ENCODE measurements around the gene ADAMTSL5. TPM values are rescaled to one million over a fixed set of nuclear protein-coding genes. Genes with fewer than 3 reads are reported as not detected.
A peak's percentile ranks its signal among the peaks of the same experiment; 100 is the strongest.

ADAMTSL5 gene
- total and polyA plus RNA-seq, 2 of the 13 experiments (the other 11 are each of a cell fraction or from before 2014, with no cell fraction given), result 0.60 to 2.7 TPM

DNA sequence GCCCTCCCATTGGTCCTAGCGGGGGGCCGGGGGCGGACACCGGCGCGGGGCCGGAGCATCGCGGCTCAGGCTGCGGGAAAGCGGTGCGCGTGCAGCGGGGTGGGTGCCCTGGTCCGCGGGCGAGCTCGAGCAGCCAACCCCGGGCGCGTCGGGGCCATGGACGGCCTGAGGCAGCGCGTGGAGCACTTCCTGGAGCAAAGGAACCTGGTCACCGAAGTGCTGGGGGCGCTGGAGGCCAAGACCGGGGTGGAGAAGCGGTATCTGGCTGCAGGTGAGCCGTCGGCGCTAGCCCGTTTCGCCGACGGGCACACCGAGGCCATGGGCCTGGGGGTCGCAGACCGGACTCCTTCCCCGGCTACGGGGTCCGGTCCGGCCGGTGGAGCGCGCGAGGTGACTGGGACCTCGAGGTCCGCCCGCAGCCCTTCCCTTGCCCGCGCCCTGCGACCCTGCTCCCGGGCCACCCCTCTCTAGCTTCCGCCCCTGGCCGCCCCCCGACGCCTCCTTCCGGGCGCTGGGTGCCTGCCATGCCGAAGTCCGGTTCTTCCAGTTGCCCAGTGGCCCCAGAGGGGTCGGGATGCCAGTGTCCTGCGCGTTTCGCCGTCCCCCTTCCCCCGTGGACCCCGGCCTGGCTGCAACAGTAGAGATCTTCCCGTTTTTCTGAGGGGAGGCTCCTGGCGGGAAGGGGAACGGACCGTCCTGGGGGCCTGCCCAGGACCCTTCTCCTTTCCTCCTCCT lies 21.5 kb downstream of the ADAMTSL5 start, which contains the start of gene REEP6 (continued):
- TF ChIP-seq ZNF432 (CRISPR knock-in tag; IDR thresholded peaks at IDR 0.05; ENCODE audit: borderline replicate concordance), result no peak
- TF ChIP-seq, protein P1, sequence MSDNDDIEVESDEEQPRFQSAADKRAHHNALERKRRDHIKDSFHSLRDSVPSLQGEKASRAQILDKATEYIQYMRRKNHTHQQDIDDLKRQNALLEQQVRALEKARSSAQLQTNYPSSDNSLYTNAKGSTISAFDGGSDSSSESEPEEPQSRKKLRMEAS (IDR thresholded peaks at IDR 0.05), result peak; percentile 82
- TF ChIP-seq, protein P2, sequence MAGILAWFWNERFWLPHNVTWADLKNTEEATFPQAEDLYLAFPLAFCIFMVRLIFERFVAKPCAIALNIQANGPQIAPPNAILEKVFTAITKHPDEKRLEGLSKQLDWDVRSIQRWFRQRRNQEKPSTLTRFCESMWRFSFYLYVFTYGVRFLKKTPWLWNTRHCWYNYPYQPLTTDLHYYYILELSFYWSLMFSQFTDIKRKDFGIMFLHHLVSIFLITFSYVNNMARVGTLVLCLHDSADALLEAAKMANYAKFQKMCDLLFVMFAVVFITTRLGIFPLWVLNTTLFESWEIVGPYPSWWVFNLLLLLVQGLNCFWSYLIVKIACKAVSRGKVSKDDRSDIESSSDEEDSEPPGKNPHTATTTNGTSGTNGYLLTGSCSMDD (CRISPR knock-in tag; IDR thresholded peaks at IDR 0.05), result no peak
- peak; percentile 91; the same call in 1 of the 2 replicates for TF ChIP-seq ZNF589 (CRISPR knock-in tag; conservative IDR thresholded peaks at IDR 0.05)
- TF ChIP-seq BRD4 (CRISPR knock-in tag; IDR thresholded peaks at IDR 0.05), result peak; percentile 43; the same call in 1 of the 2 replicates
- TF ChIP-seq, protein P3, sequence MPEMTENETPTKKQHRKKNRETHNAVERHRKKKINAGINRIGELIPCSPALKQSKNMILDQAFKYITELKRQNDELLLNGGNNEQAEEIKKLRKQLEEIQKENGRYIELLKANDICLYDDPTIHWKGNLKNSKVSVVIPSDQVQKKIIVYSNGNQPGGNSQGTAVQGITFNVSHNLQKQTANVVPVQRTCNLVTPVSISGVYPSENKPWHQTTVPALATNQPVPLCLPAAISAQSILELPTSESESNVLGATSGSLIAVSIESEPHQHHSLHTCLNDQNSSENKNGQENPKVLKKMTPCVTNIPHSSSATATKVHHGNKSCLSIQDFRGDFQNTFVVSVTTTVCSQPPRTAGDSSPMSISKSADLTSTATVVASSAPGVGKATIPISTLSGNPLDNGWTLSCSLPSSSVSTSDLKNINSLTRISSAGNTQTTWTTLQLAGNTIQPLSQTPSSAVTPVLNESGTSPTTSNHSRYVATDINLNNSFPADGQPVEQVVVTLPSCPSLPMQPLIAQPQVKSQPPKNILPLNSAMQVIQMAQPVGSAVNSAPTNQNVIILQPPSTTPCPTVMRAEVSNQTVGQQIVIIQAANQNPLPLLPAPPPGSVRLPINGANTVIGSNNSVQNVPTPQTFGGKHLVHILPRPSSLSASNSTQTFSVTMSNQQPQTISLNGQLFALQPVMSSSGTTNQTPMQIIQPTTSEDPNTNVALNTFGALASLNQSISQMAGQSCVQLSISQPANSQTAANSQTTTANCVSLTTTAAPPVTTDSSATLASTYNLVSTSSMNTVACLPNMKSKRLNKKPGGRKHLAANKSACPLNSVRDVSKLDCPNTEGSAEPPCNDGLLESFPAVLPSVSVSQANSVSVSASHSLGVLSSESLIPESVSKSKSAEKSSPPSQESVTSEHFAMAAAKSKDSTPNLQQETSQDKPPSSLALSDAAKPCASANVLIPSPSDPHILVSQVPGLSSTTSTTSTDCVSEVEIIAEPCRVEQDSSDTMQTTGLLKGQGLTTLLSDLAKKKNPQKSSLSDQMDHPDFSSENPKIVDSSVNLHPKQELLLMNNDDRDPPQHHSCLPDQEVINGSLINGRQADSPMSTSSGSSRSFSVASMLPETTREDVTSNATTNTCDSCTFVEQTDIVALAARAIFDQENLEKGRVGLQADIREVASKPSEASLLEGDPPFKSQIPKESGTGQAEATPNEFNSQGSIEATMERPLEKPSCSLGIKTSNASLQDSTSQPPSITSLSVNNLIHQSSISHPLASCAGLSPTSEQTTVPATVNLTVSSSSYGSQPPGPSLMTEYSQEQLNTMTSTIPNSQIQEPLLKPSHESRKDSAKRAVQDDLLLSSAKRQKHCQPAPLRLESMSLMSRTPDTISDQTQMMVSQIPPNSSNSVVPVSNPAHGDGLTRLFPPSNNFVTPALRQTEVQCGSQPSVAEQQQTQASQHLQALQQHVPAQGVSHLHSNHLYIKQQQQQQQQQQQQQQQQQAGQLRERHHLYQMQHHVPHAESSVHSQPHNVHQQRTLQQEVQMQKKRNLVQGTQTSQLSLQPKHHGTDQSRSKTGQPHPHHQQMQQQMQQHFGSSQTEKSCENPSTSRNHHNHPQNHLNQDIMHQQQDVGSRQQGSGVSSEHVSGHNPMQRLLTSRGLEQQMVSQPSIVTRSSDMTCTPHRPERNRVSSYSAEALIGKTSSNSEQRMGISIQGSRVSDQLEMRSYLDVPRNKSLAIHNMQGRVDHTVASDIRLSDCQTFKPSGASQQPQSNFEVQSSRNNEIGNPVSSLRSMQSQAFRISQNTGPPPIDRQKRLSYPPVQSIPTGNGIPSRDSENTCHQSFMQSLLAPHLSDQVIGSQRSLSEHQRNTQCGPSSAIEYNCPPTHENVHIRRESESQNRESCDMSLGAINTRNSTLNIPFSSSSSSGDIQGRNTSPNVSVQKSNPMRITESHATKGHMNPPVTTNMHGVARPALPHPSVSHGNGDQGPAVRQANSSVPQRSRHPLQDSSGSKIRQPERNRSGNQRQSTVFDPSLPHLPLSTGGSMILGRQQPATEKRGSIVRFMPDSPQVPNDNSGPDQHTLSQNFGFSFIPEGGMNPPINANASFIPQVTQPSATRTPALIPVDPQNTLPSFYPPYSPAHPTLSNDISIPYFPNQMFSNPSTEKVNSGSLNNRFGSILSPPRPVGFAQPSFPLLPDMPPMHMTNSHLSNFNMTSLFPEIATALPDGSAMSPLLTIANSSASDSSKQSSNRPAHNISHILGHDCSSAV (CRISPR knock-in tag; IDR thresholded peaks at IDR 0.05; ENCODE audit: borderline replicate concordance), result no peak
- peak; percentile 86; the same call in 1 of the 2 replicates for TF ChIP-seq ZSCAN12 (CRISPR knock-in tag; IDR thresholded peaks at IDR 0.05)
- TF ChIP-seq ISX (CRISPR knock-in tag; conservative IDR thresholded peaks at IDR 0.05), result no peak
- TF ChIP-seq ZNF703 (CRISPR knock-in tag; IDR thresholded peaks at IDR 0.05; ENCODE audit: borderline replicate concordance), result peak; percentile 26; the same call in 1 of the 2 replicates
- TF ChIP-seq, protein P4, sequence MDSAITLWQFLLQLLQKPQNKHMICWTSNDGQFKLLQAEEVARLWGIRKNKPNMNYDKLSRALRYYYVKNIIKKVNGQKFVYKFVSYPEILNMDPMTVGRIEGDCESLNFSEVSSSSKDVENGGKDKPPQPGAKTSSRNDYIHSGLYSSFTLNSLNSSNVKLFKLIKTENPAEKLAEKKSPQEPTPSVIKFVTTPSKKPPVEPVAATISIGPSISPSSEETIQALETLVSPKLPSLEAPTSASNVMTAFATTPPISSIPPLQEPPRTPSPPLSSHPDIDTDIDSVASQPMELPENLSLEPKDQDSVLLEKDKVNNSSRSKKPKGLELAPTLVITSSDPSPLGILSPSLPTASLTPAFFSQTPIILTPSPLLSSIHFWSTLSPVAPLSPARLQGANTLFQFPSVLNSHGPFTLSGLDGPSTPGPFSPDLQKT (CRISPR knock-in tag; IDR thresholded peaks at IDR 0.05; ENCODE audit: borderline replicate concordance), result no peak
- TF ChIP-seq SP5 (CRISPR knock-in tag; IDR thresholded peaks at IDR 0.05; ENCODE audit: borderline replicate concordance, low read depth), result no peak
- TF ChIP-seq, protein P5, sequence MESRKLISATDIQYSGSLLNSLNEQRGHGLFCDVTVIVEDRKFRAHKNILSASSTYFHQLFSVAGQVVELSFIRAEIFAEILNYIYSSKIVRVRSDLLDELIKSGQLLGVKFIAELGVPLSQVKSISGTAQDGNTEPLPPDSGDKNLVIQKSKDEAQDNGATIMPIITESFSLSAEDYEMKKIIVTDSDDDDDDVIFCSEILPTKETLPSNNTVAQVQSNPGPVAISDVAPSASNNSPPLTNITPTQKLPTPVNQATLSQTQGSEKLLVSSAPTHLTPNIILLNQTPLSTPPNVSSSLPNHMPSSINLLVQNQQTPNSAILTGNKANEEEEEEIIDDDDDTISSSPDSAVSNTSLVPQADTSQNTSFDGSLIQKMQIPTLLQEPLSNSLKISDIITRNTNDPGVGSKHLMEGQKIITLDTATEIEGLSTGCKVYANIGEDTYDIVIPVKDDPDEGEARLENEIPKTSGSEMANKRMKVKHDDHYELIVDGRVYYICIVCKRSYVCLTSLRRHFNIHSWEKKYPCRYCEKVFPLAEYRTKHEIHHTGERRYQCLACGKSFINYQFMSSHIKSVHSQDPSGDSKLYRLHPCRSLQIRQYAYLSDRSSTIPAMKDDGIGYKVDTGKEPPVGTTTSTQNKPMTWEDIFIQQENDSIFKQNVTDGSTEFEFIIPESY (CRISPR knock-in tag; IDR thresholded peaks at IDR 0.05), result no peak
- no peak for TF ChIP-seq AKAP8 (CRISPR knock-in tag; IDR thresholded peaks at IDR 0.05)
- TF ChIP-seq ZNF616 (CRISPR knock-in tag; IDR thresholded peaks at IDR 0.05; ENCODE audit: low read depth), result no peak
- TF ChIP-seq CCDC6 (CRISPR knock-in tag; IDR thresholded peaks at IDR 0.05), result no peak; the same call in 1 of the 2 replicates

Data from HepG2 (cell line).